ENCODE data around the gene MDGA2.

DNA sequence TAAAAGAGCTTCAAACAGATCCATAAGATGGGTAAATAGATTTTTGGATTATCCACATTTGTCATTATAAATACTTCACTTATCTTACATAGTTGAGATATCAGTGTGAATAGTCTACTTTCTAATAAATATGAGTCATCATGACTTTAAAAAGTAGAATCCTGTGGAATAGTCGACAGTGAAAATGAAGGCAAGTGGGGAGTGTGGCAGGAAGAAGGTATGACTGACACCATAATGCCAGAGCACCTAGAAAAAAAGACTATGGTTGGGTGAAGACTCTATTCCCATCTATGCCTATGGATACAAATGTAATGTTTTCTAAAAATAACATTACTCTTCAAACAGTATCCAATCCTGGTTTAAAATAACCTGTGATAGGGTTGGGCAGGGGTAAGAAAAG is 117.5 kb downstream of the MDGA2 start:
- TF ChIP-seq EZH2 (IDR thresholded peaks at IDR 0.05), result no peak
- TF ChIP-seq POLR2AphosphoS5 (IDR thresholded peaks at IDR 0.05; ENCODE audit: borderline replicate concordance, low read depth, low read length), result no peak
